Colon (tissue), 2 donors: ENCODE data around the gene SPANXN4.

Experiments used
- FAIRE-seq: peaks from 2 replicates; lab custom pipeline; 2012; peaks lifted over from hg19 to GRCh38; lab: Jason Lieb, UNC
- donor health status: control.
- donor health status: control.

The SPANXN4 gene, protein sequence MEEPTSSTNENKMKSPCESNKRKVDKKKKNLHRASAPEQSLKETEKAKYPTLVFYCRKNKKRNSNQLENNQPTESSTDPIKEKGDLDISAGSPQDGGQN

DNA sequence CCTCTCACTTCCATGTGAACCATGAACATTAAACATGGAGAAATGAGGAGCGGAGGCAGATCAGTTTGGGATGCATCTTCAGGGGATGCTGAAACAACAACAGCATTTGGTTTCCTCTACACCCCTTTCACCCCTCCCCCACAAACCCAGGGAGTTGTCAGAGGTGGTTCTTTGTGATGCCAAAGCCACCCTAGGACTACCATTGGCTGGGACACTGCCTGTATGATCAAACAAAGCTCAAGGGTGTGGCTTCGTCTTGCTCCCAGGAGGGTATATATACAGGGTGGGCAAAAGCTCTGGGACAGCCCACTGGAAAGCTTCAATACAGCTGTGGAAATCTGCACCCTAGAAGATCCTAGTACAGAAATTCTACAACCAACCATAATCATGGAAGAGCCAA is at the start of gene SPANXN4:
Gene SPANXN4, plus strand, starts transcription at position 301 of the 400 bp plus-strand sequence. Its CDS starts 87 bp downstream, at position 388.
- no peak for FAIRE-seq

DNA sequence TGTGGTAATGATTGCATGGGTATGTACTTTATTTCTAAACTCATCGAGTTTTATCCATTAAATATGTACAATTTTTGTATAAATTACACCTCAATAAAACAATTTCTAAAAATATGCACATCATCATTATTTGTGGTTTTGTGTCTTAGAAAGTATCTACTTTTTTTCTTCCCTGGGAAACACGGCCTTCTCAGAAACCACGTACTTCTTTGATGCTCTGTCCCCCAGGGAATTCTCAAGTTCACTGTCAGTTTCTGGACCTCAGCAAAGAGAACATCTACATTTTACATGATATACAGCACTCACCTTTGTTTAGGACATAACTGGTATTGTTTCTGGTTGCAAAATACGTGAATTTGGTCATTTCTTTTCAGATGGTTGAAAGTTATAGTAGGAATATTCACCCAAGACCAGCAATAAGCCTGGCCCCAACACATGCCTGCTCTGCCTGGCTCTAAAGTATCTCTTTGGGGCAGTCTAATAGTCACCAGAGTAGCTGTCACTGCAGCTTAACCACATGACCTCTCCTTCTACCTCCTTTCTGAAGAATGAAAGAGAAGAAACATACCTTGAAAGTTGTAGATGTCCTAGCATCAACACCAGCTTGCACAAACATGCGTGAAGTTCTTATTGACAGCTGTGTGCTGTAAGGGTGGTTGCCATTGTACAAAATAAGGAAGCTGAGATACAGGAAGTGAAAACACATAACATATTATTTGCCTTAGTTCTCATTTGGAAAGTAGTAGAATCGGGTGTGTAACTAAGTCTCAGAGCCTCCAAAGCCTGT is 48.4 kb upstream of the SPANXN4 start:
- peak; percentile 38 for FAIRE-seq

DNA sequence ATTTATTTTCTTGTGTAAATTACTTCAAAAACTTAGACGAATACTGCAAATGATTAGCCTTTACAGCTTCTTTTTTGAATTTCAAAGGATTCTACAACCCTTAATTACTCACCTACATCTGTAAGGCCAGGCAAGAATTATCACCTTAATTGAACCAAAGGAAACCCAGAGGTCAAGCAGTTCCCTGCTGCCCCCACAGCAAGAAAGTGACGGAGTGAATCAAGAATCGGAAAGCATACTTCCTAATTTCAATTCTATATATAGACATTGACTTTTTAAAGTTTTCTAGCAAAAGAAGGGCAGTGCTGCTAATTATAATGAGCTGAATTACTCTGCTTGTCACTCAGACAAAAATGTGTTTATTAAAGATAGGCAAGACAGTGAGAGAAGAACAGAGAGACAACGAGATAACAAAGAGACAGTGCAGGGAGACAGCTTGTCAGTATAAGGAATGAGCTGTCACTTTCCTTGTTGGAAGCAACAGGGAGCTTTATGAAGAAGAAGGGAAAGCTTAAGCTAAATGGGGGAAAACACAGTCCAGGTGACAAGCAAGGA is 47.5 kb upstream of the SPANXN4 start:
- no peak for FAIRE-seq

DNA sequence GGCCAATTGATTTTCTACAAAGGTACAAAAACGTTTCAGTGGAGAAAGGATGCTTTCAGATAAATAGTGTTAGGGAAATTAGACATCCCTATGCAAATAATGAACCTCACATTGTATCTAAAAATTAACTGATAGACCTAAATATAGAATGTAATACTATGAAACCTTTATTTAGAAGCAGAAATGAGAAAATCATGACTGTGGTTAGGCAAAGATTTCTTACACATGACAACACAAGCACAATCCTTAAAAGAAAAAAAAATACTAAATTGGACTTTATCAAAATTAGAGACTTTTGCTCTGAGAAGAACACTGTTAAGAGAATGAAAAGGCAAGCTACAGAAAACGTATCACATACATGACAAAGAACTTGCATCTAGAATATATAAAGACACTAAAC is 43.0 kb upstream of the SPANXN4 start:
- FAIRE-seq = peak; percentile 57

DNA sequence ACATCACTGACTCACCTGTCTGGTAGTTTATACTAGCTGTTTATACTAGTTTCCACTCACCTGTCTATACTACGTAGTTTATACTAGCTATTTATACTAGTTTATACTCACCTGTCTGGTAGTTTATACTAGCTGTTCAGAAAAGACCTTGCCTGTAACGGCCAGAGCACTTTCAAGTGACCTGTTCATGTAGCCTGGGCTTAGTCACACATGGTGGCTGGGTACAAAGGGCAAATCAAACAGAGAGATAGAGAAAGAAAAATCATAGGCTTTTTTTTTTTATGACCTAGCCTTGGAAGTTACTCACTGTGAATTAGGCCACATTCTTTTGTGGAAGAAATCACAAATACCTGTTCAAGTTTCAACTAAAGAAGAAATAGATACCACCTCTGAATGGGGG is 30.7 kb upstream of the SPANXN4 start:
- no peak for FAIRE-seq

DNA sequence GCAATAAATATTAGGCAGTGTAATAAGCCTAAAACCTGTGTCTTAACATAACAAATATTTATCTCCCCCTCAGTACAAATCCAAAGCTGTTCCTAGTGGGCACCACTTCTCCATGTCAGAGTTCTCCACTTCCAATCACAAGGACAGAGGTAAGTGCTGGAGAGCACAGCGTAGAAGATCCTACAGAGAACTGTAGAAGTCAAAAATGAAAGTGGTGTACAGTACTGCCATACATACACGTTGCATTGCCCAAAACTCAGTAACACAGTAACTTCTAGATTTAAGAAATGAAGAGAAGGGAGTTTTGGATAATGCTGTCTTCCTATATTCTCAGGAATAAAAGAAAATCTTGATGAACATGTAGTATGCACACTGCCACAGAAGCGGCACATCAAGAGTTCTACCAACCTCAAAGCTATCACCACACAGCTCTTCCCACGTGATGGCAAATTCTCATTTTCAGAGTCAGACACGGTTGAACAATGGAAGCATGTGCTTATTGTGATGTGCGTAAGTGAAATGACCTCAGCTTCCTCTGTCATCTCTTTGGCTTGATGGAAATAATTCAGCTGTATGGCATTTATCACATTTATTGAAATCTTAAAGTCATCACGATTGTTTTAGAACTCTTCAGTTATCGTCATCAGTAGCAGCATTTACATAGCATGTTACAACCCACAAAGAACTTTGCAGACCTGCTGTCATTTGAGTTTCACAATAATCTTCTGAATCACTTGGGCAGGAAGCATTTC is 27.1 kb upstream of the SPANXN4 start:
- FAIRE-seq = no peak

DNA sequence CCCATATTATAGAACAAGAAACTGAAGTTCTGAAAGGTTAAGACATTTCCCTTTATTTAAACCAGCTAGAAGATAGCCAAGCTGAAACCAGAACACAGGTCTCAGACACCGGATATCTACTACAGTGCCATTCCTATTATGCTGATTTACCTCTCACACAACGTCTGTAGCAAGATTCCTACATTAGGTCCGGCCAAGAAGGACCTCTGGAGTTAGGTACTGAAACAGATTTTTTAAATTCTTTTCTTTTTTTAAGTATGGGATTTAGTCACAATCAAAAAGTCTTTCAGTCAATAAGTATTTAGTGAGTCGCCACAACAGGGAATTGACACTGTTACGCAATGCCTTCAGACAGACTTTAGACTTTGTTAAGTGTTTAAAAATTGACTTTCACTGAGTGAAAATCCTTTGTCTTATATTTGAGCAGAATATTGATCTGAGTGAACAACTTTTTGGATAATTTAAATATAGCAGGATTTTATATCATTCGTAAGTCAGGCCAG is 26.5 kb upstream of the SPANXN4 start:
- no peak for FAIRE-seq

DNA sequence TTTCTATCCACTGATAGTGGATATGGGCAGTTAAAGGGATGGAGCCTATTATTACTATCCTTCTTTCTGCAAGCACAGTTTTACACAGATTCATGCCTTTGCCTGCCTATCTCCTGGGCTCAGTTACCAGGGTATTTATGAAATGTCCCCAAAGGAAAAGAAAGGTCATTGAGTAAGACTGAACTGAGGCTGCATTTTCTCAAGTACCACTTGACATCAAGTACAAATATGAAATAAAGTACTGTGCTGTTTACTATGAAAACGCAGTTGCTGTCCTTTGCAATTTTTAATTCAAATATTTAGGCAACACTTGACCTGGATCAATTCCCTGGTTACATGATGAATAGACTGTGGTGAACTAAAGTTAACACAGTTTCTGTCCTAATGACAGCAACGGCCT is 23.5 kb upstream of the SPANXN4 start:
- FAIRE-seq = no peak

DNA sequence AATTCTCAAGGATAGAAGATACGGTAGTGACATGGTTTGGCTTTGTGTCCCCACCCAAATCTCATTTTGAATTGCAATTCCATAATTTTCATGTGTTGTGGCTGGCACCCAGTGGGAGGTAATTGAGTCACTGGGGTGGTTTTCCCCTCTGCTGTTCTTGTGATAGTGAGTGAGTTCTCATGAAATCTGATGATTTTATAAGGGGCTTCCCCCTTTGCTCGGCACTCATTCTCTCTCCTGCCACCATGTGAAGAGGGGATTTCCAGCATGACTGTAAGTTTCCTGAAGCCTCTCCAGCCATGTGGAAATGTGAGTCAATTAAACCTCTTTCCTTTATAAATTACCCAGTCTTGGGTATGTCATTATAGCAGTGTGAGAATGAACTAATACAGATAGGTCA is 8.5 kb upstream of the SPANXN4 start:
- FAIRE-seq = no peak

DNA sequence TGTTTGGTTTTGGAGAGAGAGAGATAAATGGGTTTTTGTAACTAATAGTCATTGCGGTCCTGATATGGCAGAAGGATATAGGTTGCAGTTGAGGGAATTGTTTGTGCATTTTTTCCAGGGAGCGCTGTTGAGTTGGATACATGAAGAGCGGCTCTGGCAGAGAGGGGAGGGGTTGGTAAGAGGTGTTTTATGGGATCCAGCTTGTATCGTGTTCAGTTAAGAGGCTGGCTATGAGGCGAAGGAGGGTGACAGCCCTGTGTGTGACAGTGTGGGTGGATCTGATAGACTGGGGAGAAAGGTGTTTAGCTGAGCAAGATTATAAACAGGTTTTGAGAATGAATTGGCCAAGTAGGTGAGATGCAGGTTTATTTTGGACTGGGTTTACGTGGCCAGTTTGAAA is 1.5 kb downstream of the SPANXN4 start:
- no peak for FAIRE-seq

DNA sequence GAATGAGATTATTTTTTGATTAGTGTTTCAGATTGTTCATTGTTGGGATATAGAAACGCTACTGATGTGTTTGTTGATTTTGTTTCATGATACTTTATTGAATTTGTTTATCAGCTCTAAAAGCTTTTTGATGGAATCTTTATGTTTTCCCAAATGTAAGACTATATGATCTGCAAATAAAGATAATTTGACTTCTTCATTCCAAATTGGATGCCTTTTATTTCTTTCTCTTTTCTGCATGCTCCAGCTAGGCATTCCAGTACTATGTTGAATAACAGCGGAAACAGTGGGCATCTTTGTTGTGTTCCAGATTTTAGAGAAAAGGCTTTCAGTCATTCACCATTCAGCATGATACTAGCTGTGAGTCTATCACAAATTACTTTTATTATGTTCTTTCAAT is 21.8 kb downstream of the SPANXN4 start:
- FAIRE-seq = peak; percentile 76

DNA sequence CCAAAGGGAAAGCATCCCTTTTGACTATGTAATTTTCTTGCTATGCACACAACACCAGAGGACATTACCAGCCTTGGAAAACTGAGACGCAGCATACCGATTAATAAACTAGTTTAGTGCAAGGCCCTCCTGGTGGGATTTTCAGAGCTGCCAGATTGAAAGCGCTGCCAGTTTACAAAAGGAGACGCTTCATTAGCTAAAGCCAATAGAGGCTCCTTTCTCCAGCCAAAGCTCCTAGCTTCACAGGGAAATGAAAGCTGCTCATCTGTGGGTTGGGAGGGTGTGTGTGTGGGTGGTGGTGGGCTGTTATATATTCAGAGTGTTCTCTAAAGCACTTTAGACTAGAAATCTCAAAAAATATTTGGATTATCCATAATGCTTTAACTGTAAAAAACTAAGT is 32.4 kb downstream of the SPANXN4 start:
- no peak for FAIRE-seq

DNA sequence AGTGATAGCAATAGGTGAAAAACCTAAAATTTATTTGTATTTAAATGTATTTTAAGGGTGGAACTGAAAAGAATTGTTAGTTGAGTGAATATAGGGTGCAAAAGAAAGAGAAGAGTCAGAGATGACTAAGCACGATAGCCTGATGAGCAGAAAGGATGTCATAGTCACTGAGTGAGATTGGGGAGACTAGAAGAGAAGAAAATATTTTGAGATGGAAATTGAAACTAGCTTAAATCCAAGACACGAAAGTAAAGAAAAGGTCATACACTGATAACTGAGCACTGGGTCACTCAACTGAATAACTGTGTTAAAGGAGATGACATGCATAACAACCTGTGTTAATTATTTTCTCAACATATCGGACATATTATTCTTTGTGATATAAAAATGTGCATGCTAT is 55.5 kb downstream of the SPANXN4 start:
- no peak for FAIRE-seq

DNA sequence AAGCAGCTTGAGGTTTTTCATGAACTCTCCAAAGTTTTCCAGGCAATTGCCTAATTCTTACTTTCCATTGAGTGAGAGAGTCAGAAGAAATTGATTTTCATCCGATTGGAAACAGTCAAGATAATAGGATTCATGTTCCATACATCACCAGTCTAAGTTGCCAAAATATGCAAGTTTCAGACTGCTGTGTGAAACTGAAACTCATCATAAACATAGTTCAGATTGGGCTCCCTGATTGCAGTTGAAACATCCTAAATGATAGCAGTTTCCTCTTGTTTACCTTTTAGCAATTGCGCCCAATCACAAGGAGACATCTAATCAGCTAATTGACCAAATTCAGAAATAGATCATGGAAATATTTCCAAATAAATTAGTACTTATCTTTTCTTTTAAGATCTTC is 56.8 kb downstream of the SPANXN4 start:
- FAIRE-seq = no peak
